Testis (tissue), 2 donors: ENCODE results near the gene TAS2R1.

ENCODE experiments used
- CTCF ChIP-seq, 3 experiments: fragments of 450-650 bp in 2 of 3; fragments of 200-600 bp in 1 of 3; sonication (generic) in 1 of 3; IDR thresholded peaks; one replicate each; pipeline ENCODE4 v1.5.1; 2016 to 2019; ENCODE audit warnings: antibody characterized with exemption in 3 of 3, mild to moderate bottlenecking in 2 of 3, moderate library complexity in 1 of 3
- POLR2A ChIP-seq: fragments of 450-650 bp; IDR thresholded peaks from one replicate; pipeline ENCODE4 v1.6.1; 2017; ENCODE audit warnings: antibody characterized with exemption, mild to moderate bottlenecking, moderate library complexity

- TF ChIP-seq CTCF (IDR thresholded peaks at IDR 0.05) (no peak), POLR2A (no peak)
These were observed 19.8 kb downstream of the TAS2R1 start for GRCh38 chr5:9610364-9610763.
